SU-DHL-6 (cell line): ENCODE data around the gene GPAM.

Experiments used
- EZH2phosphoT487 ChIP-seq: fragments of 200-600 bp; sonication (generic), shearing (Covaris generic); conservative IDR thresholded peaks from 2 replicates; pipeline ENCODE4 v1.6.1; 2018; ENCODE audit warnings: mild to moderate bottlenecking, antibody characterized with exemption, low read length, moderate library complexity, mixed read lengths
- TF ChIP-seq, protein P1 (sequence below): fragments of 200-600 bp; sonication (generic); IDR thresholded peaks from one replicate; pipeline ENCODE4 v1.5.1; 2017; ENCODE audit warnings: antibody characterized with exemption, mild to moderate bottlenecking, low read length, moderate library complexity; ENCODE audit not compliant: insufficient read depth, poor library complexity, severe bottlenecking

DNA sequence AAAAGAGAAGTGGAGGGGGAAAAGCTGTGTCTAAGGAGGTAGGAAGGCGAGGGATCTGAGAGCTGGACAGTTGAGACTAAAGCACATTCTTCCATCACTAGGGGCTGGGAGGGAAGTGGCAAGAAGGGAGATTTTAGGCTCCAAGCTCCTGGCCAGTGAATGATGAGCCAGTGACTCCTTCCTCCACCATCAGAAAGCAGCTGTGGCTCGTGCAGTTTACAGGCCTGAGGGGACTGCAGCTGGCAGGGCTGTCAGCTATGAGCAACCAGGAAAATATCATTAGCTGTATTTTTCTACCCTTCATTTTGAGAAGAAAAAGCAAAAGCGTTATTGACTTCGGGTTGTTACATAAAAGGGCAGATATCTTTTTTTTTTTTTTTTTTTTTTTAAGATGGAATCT lies 60.7 kb downstream of the GPAM start:
- TF ChIP-seq, protein P1, sequence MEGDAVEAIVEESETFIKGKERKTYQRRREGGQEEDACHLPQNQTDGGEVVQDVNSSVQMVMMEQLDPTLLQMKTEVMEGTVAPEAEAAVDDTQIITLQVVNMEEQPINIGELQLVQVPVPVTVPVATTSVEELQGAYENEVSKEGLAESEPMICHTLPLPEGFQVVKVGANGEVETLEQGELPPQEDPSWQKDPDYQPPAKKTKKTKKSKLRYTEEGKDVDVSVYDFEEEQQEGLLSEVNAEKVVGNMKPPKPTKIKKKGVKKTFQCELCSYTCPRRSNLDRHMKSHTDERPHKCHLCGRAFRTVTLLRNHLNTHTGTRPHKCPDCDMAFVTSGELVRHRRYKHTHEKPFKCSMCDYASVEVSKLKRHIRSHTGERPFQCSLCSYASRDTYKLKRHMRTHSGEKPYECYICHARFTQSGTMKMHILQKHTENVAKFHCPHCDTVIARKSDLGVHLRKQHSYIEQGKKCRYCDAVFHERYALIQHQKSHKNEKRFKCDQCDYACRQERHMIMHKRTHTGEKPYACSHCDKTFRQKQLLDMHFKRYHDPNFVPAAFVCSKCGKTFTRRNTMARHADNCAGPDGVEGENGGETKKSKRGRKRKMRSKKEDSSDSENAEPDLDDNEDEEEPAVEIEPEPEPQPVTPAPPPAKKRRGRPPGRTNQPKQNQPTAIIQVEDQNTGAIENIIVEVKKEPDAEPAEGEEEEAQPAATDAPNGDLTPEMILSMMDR: no peak
- TF ChIP-seq EZH2phosphoT487: no peak
